Activated T-cell treated with anti-CD3 and anti-CD28 coated beads, Interleukin-2, amount 50 U/mL, for 72 hours (primary cell): ENCODE results near the gene ADAT2. TPM values are rescaled to one million over a fixed set of nuclear protein-coding genes. Genes with fewer than 3 reads are reported as not detected.

Source experiments
- ATAC-seq, 2 donors: fragments of 150-1000 bp; cut with Tn5 transposase; replicated peaks in 1 of 2; 2 replicates each; pipeline ENCODE4 v1.10.0; 2021; ENCODE audit warnings: moderate library complexity in 2 of 2, mild to moderate bottlenecking in 1 of 2
- DNase-seq, 2 donors: peaks; one replicate each; pipeline ENCODE4 v3.0.0; 2021 to 2022; ENCODE audit warnings: mixed read lengths in 1 of 2
- H3K27ac Mint-ChIP-seq: one replicate; pipeline ENCODE4 v1.8.0; 2022; ENCODE audit warnings: mild to moderate bottlenecking, moderate library complexity, mixed read lengths
- H3K27me3 Mint-ChIP-seq: one replicate; pipeline ENCODE4 v1.8.0; 2022; ENCODE audit warnings: low read depth, mixed read lengths
- H3K36me3 Mint-ChIP-seq, 2 donors: one replicate each; pipeline ENCODE4 v1.8.0; 2022; ENCODE audit warnings: mixed read lengths in 2 of 2, mild to moderate bottlenecking in 1 of 2; ENCODE audit not compliant: insufficient read depth in 2 of 2
- H3K4me1 Mint-ChIP-seq: one replicate; pipeline ENCODE4 v1.8.0; 2022; ENCODE audit warnings: low read depth, mixed read lengths
- H3K4me3 Mint-ChIP-seq, 2 donors: one replicate each; pipeline ENCODE4 v1.8.0; 2022; ENCODE audit warnings: mild to moderate bottlenecking in 2 of 2, mixed read lengths in 2 of 2, moderate library complexity in 2 of 2
- H3K9me3 Mint-ChIP-seq, 2 donors: one replicate each; pipeline ENCODE4 v1.8.0; 2022; ENCODE audit warnings: mixed read lengths in 2 of 2
- total RNA-seq, 2 donors: library from RNA; stranded (reverse); gene quantifications; one replicate each; pipeline ENCODE4 v1.2.3, GENCODE V29; 2022

ADAT2 gene
- total RNA-seq, 2 donors from 2014 or later = 27.3 to 29.0 TPM

- Mint-ChIP-seq H3K4me3 (no peak overlapping the region), H3K27me3 (peaks cover 7% of the 10 kb centered on the region), H3K4me1 (peaks cover 25% of the 10 kb centered on the region), H3K36me3 (no peaks in the 10 kb centered on the region), H3K9me3 (no peaks in the 10 kb centered on the region), H3K27ac (no peak overlapping the region)
- ATAC-seq (no peak), DNase-seq (no peak)
Observed at GRCh38 chr6:143400258-143401067, 50.0 kb downstream of the ADAT2 start.

DNA sequence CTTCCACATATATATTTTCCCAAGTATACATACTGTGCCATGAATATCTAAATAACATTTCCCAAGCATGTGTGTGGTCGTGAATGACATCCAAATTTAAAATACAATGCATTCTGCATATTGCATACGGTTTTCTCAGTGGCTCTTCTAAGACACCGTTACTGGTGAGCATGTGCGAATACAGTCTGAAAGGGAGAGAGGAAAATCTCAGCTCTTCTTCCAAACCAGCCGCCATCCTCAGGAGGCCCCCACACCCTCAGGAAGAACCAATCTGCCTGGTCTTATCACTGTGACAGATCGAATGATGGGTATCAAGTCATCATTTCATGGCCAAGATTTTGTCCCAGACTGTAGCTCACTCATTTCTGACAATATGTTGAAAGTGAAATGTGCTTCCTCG, 50.7 kb downstream of the ADAT2 start:
- Mint-ChIP-seq H3K27ac (no peak overlapping the region), H3K9me3 (no peaks in the 10 kb centered on the region), H3K36me3 (no peaks in the 10 kb centered on the region), H3K27me3 (peaks cover 7% of the 10 kb centered on the region), H3K4me1 (peaks cover 25% of the 10 kb centered on the region), H3K4me3 (no peak overlapping the region)
- no peak for DNase-seq
- ATAC-seq = no peak

GRCh38 chr6:143399176-143399575, 51.3 kb downstream of the ADAT2 start:
- no peak overlapping the region for H3K27ac Mint-ChIP-seq
- H3K4me3 Mint-ChIP-seq = no peak overlapping the region
- no peaks in the 10 kb centered on the region for H3K9me3 Mint-ChIP-seq
- H3K27me3 Mint-ChIP-seq = peaks cover 7% of the 10 kb centered on the region
- peaks cover 25% of the 10 kb centered on the region for H3K4me1 Mint-ChIP-seq
- no peaks in the 10 kb centered on the region for H3K36me3 Mint-ChIP-seq
- DNase-seq (no peak), ATAC-seq (no peak)

DNA sequence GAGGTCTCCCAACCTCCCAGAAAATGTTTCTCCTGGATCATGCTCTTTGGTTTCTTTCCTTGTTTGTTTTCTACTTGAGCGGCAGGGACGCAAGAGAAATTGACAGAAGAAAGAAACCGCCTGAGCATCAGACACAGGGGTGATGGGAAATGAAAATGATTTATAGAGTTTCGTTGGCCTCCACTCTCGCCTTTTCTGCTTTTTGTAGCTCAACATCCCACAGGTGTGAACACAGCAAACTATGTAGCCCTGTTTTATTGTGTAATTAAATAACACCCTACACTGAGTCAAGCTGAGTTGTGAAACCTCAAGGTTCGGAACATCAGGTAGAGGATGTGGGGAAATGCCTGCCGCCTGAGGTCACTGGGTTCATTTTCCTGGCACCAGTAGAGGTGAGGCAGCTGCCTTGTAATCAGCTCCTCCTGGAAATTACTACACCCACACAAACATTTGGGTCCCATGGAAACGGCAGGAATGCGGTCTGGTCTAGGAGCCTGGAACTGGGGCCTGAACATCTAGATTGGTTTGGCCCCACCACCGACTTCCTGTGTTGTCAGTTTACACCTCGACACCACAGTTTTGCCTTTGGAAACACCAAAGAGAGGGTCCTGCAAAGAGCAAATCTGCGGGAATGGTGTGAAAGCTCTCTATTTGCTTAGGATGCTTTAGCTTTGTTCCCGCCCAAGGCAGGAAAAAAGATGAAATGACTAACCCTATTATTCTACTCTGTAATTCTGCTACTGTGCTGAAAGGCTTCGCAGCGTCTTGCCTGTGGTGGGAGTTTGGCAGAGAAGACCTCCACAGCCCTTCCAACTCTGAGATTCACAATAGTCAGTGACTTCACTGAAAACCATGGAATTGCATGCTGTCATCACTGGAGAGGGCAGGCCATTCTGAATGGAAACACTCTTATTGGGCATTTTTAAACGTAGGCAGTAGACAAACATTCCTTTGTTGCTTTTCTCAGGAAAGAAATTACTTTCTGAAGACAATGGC, 53.0 kb downstream of the ADAT2 start:
- peaks cover 7% of the 10 kb centered on the region for H3K27me3 Mint-ChIP-seq
- peak overlapping the region in 1 of 2 donors; percentile 8 for H3K4me3 Mint-ChIP-seq
- peak; percentile 72 to 84 for ATAC-seq
- H3K9me3 Mint-ChIP-seq = no peaks in the 10 kb centered on the region
- H3K27ac Mint-ChIP-seq = no peak overlapping the region
- no peaks in the 10 kb centered on the region for H3K36me3 Mint-ChIP-seq
- DNase-seq = peak; percentile 3 to 18
- peaks cover 25% of the 10 kb centered on the region for H3K4me1 Mint-ChIP-seq

DNA sequence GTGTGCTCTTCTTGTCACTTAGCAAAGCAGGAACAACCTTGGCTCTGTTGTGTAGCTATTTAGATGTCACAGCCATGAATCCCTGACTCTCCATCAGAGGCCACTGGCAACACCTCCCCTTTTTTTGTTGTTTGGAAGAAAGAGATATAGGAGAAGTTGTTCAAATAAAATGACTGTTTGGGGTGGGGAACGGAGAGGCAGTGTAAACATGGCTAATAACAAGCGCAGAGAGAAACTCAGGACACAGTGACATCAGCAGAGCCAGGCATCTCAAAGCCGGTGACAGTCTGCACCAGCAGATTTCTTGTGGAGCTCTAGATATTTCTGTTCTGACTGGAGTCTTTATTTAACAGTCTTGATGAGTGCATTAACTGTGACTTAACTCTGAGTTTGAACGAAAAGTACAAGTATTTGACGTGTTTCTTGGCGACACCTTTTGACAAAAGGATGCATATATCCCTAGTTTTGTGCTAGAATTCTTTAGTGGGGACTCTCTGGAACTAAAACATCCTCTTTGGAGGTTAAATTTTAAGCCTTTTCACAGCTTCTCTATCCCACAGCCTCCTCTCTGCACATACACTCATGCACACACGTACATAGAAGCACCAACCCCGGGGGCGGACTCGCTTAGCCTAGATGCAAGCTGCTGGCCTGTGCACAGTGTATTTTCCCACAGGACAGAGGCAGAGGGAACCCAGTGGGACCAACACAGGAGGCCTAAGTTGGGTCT, 53.8 kb downstream of the ADAT2 start:
- H3K27me3 Mint-ChIP-seq = peaks cover 7% of the 10 kb centered on the region
- no peaks in the 10 kb centered on the region for H3K9me3 Mint-ChIP-seq
- no peak for DNase-seq
- no peak overlapping the region for H3K27ac Mint-ChIP-seq
- H3K4me1 Mint-ChIP-seq = peaks cover 25% of the 10 kb centered on the region
- peak; percentile 18 to 37 for ATAC-seq
- H3K4me3 Mint-ChIP-seq = no peak overlapping the region
- H3K36me3 Mint-ChIP-seq = no peaks in the 10 kb centered on the region

DNA sequence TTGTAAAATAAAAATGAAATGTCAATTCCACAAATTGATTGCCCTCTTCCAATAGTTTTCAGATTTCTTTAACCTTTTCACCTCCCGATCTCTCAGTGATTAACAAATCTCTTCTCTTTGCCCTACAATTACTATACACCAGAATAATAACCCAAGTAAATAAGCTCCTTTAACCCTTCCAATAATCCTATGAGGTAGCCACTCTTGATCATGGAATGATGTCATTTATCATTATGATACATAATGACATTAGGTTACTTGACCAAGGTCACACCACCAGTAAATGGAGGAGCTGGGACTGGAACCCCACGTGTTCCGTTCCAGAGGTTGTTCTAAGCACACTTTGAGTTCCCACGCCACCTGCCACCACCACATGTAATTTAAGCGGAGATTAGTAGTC, 54.8 kb downstream of the ADAT2 start:
- H3K9me3 Mint-ChIP-seq = no peaks in the 10 kb centered on the region
- no peak overlapping the region for H3K27ac Mint-ChIP-seq
- peaks cover 18% of the 10 kb centered on the region for H3K4me1 Mint-ChIP-seq
- H3K36me3 Mint-ChIP-seq = no peaks in the 10 kb centered on the region
- peaks cover 7% of the 10 kb centered on the region for H3K27me3 Mint-ChIP-seq
- no peak overlapping the region for H3K4me3 Mint-ChIP-seq
- ATAC-seq = no peak
- DNase-seq = no peak

- H3K4me1 Mint-ChIP-seq = peaks cover 7% of the 10 kb centered on the region
- no peak for DNase-seq
Observed at GRCh38 chr6:143394389-143394788, 56.1 kb downstream of the ADAT2 start.

DNA sequence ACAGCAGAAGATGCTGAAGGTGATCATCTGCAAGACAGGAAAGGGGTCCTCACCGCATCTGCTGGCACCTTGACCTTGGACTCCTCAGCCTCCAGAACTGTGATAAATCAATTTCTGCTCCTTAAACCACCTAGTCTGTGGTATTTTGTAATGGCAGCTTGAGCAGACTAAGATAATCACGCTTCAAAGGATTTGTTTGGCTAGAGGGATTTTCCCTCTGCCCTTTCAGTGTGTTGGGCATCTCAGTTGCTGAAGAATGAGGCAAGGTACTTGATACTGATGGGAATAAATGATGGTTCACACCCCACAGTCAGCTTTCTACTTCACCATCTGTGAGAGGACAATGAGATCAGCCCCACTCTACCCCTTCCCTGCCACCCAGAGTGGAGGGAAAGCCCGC, 60.2 kb downstream of the ADAT2 start:
- H3K36me3 Mint-ChIP-seq = no peaks in the 10 kb centered on the region
- no peaks in the 10 kb centered on the region for H3K9me3 Mint-ChIP-seq
- no peak overlapping the region for H3K4me3 Mint-ChIP-seq
- no peaks in the 10 kb centered on the region for H3K4me1 Mint-ChIP-seq
- no peak overlapping the region for H3K27ac Mint-ChIP-seq
- no peak for DNase-seq
- no peak for ATAC-seq
- no peaks in the 10 kb centered on the region for H3K27me3 Mint-ChIP-seq

More at GRCh38 chr6:143394389-143394788, 56.1 kb downstream of the ADAT2 start:
- no peaks in the 10 kb centered on the region for H3K9me3 Mint-ChIP-seq
- no peak overlapping the region for H3K27ac Mint-ChIP-seq
- ATAC-seq = no peak
- no peak overlapping the region for H3K4me3 Mint-ChIP-seq
- H3K36me3 Mint-ChIP-seq = no peaks in the 10 kb centered on the region
- peaks cover 7% of the 10 kb centered on the region for H3K27me3 Mint-ChIP-seq

DNA sequence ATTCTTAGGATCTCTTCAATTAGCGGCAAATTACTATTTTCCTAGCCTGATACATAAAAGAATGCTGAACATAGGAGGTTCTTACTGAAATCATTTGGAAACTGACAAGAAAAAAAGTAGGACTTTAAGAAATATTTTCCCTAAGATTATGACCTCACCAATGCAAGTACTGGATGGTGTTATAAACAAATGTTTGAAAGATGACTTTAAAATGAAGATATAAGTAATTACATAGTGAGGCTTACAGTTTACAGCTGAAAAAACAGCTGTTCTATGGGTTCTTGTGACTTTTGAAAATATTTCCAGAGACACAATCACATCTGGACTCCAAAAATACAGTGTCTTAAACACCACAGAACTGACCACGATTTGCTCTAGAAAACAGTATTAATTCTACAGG, 64.9 kb downstream of the ADAT2 start:
- H3K4me1 Mint-ChIP-seq = no peaks in the 10 kb centered on the region
- peaks cover 5% of the 10 kb centered on the region for H3K27me3 Mint-ChIP-seq
- H3K9me3 Mint-ChIP-seq = peaks cover 0 to 2% of the 10 kb centered on the region in 2 donors
- no peak for ATAC-seq
- H3K36me3 Mint-ChIP-seq = no peaks in the 10 kb centered on the region
- H3K4me3 Mint-ChIP-seq = no peak overlapping the region
- H3K27ac Mint-ChIP-seq = no peak overlapping the region
- no peak for DNase-seq

- DNase-seq (no peak), ATAC-seq (no peak)
- no peak overlapping the region for H3K4me3 Mint-ChIP-seq
- H3K9me3 Mint-ChIP-seq = peaks cover 8% of the 10 kb centered on the region in 2 donors
- H3K4me1 Mint-ChIP-seq = no peaks in the 10 kb centered on the region
- H3K36me3 Mint-ChIP-seq = peaks cover 2 to 8% of the 10 kb centered on the region in 2 donors
- peaks cover 41% of the 10 kb centered on the region for H3K27me3 Mint-ChIP-seq
- no peak overlapping the region for H3K27ac Mint-ChIP-seq
Observed at GRCh38 chr6:143376861-143377260, 73.6 kb downstream of the ADAT2 start.

- Mint-ChIP-seq H3K27me3 (peaks cover 41% of the 10 kb centered on the region), H3K36me3 (peaks cover 2 to 8% of the 10 kb centered on the region in 2 donors), H3K9me3 (peaks cover 7 to 8% of the 10 kb centered on the region in 2 donors), H3K4me3 (no peak overlapping the region), H3K27ac (no peak overlapping the region), H3K4me1 (no peaks in the 10 kb centered on the region)
- ATAC-seq = no peak
- DNase-seq = no peak
Observed at GRCh38 chr6:143376375-143376774, 74.1 kb downstream of the ADAT2 start.

DNA sequence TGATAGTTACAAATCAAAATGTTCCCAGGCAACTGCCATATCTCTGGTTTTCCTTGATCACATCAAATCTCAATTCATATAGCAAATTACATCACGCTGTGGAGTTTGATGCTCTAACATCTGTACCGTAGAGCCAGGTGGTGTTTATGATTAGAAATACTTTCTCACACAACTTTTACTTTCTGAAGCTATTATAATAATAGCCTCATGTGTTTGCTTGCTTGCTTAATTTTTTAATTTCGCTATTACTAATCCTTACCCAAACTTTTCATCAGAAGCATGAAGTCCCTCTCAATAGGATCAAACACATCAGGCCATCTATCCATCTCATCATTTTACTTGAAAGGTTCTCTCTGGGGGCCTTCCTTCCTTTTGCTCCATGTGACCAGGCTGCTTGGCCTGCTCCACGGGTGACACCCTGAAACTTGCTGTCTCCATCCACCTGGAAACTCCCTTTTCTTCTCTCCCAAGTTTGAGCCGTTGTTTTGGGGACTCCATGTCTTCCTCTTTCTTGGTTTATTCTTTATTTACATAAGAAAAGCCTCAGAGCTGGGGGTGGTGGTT, 75.4 kb downstream of the ADAT2 start:
- DNase-seq = no peak
- no peak overlapping the region for H3K4me3 Mint-ChIP-seq
- no peak overlapping the region for H3K27ac Mint-ChIP-seq
- H3K27me3 Mint-ChIP-seq = peaks cover 31% of the 10 kb centered on the region
- peaks cover 7 to 8% of the 10 kb centered on the region in 2 donors for H3K9me3 Mint-ChIP-seq
- no peaks in the 10 kb centered on the region for H3K4me1 Mint-ChIP-seq
- H3K36me3 Mint-ChIP-seq = peaks cover 2 to 8% of the 10 kb centered on the region in 2 donors
- ATAC-seq = no peak
